Loucy (cell line): Measurements from ENCODE around the gene ALAD.
"Not testable (repeated sequence)": the region's sequence is repeated elsewhere in the genome, so short reads cannot be mapped to it uniquely, and the experiment has no call there.

ENCODE experiments used
- EZH2phosphoT487 ChIP-seq: fragments of 200-600 bp; IDR thresholded peaks from 2 replicates; pipeline ENCODE4 v1.6.1; 2018; ENCODE audit warnings: antibody characterized with exemption, mild to moderate bottlenecking, moderate library complexity, borderline replicate concordance
- TF ChIP-seq, protein P1 (sequence below): fragments of 200-600 bp; sonication (generic); conservative IDR thresholded peaks from 2 replicates; pipeline ENCODE4 v1.5.1; 2014; ENCODE audit warnings: mild to moderate bottlenecking, antibody characterized with exemption, low read length

DNA sequence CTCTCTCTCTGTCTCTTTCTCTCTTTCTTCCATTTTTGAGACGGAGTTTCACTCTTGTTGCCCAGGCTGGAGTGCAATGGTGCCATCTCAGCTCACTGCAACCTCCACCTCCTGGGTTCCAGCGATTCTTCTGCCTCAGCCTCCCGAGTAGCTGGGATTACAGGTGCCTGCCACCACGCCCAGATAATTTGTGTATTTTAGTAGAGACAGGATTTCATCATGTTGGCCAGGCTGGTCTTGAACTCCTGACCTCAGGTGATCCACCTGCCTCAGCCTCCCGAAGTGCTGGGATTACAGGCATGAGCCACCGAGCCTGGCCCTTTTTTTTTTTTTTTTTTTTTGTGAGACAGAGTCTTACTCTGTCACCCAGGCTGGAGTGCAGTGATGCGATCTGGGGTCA lies 19.6 kb downstream of the ALAD start:
- TF ChIP-seq, protein P1, sequence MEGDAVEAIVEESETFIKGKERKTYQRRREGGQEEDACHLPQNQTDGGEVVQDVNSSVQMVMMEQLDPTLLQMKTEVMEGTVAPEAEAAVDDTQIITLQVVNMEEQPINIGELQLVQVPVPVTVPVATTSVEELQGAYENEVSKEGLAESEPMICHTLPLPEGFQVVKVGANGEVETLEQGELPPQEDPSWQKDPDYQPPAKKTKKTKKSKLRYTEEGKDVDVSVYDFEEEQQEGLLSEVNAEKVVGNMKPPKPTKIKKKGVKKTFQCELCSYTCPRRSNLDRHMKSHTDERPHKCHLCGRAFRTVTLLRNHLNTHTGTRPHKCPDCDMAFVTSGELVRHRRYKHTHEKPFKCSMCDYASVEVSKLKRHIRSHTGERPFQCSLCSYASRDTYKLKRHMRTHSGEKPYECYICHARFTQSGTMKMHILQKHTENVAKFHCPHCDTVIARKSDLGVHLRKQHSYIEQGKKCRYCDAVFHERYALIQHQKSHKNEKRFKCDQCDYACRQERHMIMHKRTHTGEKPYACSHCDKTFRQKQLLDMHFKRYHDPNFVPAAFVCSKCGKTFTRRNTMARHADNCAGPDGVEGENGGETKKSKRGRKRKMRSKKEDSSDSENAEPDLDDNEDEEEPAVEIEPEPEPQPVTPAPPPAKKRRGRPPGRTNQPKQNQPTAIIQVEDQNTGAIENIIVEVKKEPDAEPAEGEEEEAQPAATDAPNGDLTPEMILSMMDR, result not testable (repeated sequence)
- TF ChIP-seq EZH2phosphoT487, result not testable (repeated sequence)
